PC-9 (cell line): ENCODE data around the gene MAP7D2.

ENCODE experiments used
- EZH2 ChIP-seq: fragments of 200-600 bp; sonication (generic); IDR thresholded peaks from 2 replicates; pipeline ENCODE4 v1.8.0; 2017; ENCODE audit warnings: antibody characterized with exemption, low read depth
- TF ChIP-seq, protein P1 (sequence below): fragments of 200-600 bp; sonication (generic); conservative IDR thresholded peaks from 2 replicates; pipeline ENCODE4 v1.6.1; 2017; ENCODE audit warnings: mixed run types, antibody characterized with exemption, mild to moderate bottlenecking, moderate library complexity

DNA sequence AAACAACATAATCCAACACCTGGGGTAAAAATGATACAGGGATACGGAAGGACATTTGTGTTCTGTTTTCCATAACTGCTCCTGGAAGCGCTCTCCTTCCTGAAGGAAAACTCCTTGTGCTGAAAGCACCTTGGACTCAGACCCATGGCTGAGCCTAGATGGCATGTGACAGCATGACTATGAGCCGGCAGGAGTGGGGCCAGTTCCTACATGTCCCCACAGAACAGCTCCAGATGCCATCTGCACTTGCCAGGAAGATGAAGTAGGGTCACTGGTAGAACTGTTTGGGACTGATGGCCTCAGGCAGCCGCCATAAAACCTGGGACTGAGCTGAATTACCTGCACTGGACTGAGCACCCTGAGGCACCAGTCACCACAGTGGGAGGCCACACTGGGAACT is 69.8 kb downstream of the MAP7D2 start:
- TF ChIP-seq EZH2: no peak
- TF ChIP-seq, protein P1, sequence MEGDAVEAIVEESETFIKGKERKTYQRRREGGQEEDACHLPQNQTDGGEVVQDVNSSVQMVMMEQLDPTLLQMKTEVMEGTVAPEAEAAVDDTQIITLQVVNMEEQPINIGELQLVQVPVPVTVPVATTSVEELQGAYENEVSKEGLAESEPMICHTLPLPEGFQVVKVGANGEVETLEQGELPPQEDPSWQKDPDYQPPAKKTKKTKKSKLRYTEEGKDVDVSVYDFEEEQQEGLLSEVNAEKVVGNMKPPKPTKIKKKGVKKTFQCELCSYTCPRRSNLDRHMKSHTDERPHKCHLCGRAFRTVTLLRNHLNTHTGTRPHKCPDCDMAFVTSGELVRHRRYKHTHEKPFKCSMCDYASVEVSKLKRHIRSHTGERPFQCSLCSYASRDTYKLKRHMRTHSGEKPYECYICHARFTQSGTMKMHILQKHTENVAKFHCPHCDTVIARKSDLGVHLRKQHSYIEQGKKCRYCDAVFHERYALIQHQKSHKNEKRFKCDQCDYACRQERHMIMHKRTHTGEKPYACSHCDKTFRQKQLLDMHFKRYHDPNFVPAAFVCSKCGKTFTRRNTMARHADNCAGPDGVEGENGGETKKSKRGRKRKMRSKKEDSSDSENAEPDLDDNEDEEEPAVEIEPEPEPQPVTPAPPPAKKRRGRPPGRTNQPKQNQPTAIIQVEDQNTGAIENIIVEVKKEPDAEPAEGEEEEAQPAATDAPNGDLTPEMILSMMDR: no peak
